ENCODE results near the gene ZNF821.

Gene ZNF821

DNA sequence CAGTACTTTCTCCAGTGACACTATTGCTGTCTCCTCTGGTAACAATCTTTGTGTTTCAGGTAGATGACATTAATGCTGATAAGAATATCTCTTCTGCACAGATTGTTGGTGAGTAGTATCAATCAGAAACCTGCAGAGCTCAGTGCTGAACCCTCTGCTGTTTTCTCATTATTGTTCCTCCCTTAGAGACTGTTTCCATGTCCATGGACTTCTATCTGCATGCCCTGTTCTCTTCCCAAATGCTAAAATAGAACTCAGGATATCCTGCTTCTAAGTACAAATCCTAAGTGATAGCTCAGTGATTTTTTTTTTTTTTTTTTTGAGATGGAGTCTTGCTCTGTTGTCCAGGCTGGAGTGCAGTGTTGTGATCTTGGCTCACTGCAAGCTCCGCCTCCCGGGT is 40.7 kb upstream of the ZNF821 start:
- peaks cover 61 to 100% (median 97%) of the 10 kb centered on the region in 11 experiments for H4K20me1 ChIP-seq
- peaks cover 0 to 47% (median 11%) of the 10 kb centered on the region in 10 experiments; a peak in 13 of 20 replicates for H3K4me1 ChIP-seq
- peaks cover 3 to 11% (median 5%) of the 10 kb centered on the region in 11 experiments for H3K9me3 ChIP-seq (replicated peaks in 1 of 11)
- H3K36me3 ChIP-seq = peaks cover 100% of the 10 kb centered on the region in 11 experiments
- no peak overlapping the region for H3K9ac ChIP-seq
- H3K27me3 ChIP-seq = no peaks in the 10 kb centered on the region
- no peak overlapping the region for H3K27ac ChIP-seq
- H3K4me2 ChIP-seq = no peak overlapping the region
- TF ChIP-seq Cebpa-rat (IDR thresholded peaks at IDR 0.05) = no peak
- H3K4me3 ChIP-seq = no peak overlapping the region

DNA sequence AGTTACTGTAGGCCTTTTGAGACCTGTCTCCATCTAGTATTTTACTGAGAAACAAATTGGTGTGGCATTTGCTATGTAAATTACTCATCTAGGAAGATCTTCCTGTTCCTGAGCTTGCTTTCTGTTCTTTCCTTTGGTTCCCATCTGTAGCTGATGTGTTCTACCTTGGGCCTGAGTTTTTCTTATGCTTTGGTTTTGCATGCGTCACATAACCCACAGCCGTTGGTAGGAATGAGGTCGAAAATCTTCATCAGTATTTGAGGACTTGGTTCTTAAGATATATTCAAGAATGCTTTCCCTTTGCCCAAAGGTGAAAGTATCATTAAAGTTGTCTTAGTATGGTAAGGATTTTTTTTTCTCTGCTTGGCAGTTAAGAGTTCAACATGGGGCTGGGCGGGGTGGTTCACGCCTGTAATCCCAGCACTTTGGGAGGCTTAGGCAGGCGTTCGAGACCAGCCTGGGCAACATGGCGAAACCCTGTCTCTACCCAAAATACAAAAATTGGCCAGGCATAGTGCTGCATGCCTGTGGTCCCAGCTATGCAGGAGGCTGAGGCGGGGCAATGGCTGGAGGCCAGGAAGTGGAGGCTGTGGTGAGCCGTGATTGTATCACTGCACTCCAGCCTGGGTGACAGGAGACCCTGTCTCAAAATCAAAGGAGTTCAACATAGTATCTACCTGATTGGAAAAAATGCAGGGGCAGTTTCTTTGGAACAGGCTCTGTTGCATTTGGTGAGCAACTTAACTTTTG is 40.1 kb upstream of the ZNF821 start:
- H4K20me1 ChIP-seq = peaks cover 60 to 100% (median 97%) of the 10 kb centered on the region in 11 experiments
- H3K9me3 ChIP-seq (replicated peaks in 1 of 11) = peaks cover 9 to 17% (median 10%) of the 10 kb centered on the region in 11 experiments
- H3K4me2 ChIP-seq = no peak overlapping the region
- peaks cover 100% of the 10 kb centered on the region in 11 experiments for H3K36me3 ChIP-seq
- H3K9ac ChIP-seq = no peak overlapping the region
- H3K27ac ChIP-seq = no peak overlapping the region; a peak in 1 of 22 replicates
- TF ChIP-seq Cebpa-rat (IDR thresholded peaks at IDR 0.05) = no peak
- H3K4me1 ChIP-seq = peaks cover 0 to 48% (median 12%) of the 10 kb centered on the region in 10 experiments; a peak in 13 of 20 replicates
- no peak overlapping the region for H3K4me3 ChIP-seq
- no peaks in the 10 kb centered on the region for H3K27me3 ChIP-seq

DNA sequence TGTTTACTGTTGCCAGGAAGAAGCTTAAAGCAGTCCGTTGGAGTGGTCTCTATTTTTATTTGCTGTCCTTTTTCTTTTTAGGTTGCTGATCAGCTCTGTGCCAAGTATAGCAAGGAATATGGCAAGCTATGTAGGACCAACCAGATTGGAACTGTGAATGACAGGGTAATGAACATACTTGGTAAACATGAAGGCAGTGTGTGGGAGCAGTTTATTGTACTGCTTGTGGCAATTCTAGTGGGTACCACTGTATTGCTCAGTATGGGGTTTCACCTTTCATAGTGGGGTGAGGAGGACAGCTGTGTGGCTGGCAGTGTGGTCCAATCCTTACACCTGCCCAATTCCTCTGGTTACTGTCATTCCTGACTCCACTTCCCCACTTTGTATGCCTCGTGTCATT is 36.7 kb upstream of the ZNF821 start:
- no peak for TF ChIP-seq Cebpa-rat (IDR thresholded peaks at IDR 0.05)
- peaks cover 59 to 100% (median 98%) of the 10 kb centered on the region in 11 experiments for H4K20me1 ChIP-seq

DNA sequence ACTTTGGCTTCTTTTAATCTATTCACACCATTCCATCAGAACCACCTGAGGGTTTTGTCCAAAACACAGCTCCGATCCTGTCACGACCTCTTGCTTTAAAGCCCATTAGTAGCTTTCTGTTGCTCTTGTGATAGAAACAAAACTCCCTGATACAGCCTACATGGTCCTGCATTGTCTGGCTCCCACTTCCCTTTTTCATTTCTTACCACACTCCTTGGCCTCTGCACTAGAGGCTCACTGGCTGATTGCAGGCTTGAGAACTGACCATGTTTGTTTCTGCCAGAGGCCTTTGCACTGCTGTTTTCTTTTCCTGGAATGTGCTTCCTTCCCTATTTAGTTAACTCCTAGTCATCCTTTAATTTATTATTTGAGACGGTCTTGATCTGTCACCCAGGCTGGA is 35.1 kb upstream of the ZNF821 start:
- Histone ChIP-seq H3K4me3 (peak overlapping the region in 4 of 10 experiments; percentile 7 to 42 (median 18); a peak in 5 of 20 replicates), H3K4me2 (peak overlapping the region in 6 of 11 experiments; percentile 14 to 76 (median 30); a peak in 7 of 22 replicates), H3K36me3 (peaks cover 88 to 100% (median 100%) of the 10 kb centered on the region in 11 experiments), H4K20me1 (peaks cover 63 to 100% (median 99%) of the 10 kb centered on the region in 11 experiments), H3K27ac (peak overlapping the region in 3 of 11 experiments; percentile 19 to 35 (median 34); a peak in 7 of 22 replicates), H3K9me3 (replicated peaks in 1 of 11) (peaks cover 17 to 49% (median 40%) of the 10 kb centered on the region in 11 experiments), H3K9ac (peak overlapping the region in 1 of 11 experiments; percentile 9; a peak in 1 of 22 replicates), H3K27me3 (no peaks in the 10 kb centered on the region), H3K4me1 (peaks cover 0 to 70% (median 6%) of the 10 kb centered on the region in 10 experiments; a peak in 10 of 20 replicates)
- TF ChIP-seq Cebpa-rat (IDR thresholded peaks at IDR 0.05) = no peak

More for the DNA sequence above, 36.7 kb upstream of the ZNF821 start:
- peaks cover 97 to 100% (median 100%) of the 10 kb centered on the region in 11 experiments for H3K36me3 ChIP-seq
- H3K4me2 ChIP-seq = no peak overlapping the region; a peak in 1 of 22 replicates
- no peak overlapping the region for H3K27ac ChIP-seq
- peaks cover 17 to 46% (median 40%) of the 10 kb centered on the region in 11 experiments for H3K9me3 ChIP-seq (replicated peaks in 1 of 11)
- no peaks in the 10 kb centered on the region for H3K27me3 ChIP-seq
- peaks cover 0 to 54% (median 6%) of the 10 kb centered on the region in 10 experiments; a peak in 10 of 20 replicates for H3K4me1 ChIP-seq
- H3K4me3 ChIP-seq = no peak overlapping the region
- no peak overlapping the region for H3K9ac ChIP-seq

DNA sequence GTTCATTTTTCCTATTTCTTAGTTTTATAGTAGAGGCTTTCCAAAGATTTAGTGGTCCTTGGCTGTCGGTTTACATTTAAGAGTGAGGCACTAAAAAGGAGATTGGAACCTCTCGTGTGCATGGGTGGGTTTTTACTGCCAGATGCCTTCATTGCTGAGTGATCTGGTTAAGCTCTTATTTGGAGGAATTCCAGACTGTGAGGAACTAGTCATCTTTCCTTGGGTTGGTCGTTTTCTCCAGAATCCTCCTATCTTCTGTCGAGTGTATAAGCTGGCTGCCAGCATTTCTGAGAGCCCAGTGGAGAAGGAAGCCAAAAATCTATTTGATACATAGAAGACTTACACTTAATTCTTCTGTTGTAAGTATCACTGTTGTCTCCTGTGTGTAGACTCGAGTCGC is 33.9 kb upstream of the ZNF821 start:
- Histone ChIP-seq H3K4me1 (peaks cover 0 to 72% (median 6%) of the 10 kb centered on the region in 10 experiments; a peak in 10 of 20 replicates), H3K36me3 (peaks cover 81 to 100% (median 100%) of the 10 kb centered on the region in 11 experiments), H3K9ac (no peak overlapping the region), H3K27ac (no peak overlapping the region; a peak in 1 of 22 replicates), H3K4me2 (peak overlapping the region in 3 of 11 experiments; percentile 24 to 76 (median 67); a peak in 2 of 22 replicates), H3K9me3 (replicated peaks in 1 of 11) (peaks cover 17 to 55% (median 40%) of the 10 kb centered on the region in 11 experiments), H3K4me3 (no peak overlapping the region), H3K27me3 (no peaks in the 10 kb centered on the region), H4K20me1 (peaks cover 66 to 100% (median 99%) of the 10 kb centered on the region in 11 experiments)
- no peak for TF ChIP-seq Cebpa-rat (IDR thresholded peaks at IDR 0.05)

DNA sequence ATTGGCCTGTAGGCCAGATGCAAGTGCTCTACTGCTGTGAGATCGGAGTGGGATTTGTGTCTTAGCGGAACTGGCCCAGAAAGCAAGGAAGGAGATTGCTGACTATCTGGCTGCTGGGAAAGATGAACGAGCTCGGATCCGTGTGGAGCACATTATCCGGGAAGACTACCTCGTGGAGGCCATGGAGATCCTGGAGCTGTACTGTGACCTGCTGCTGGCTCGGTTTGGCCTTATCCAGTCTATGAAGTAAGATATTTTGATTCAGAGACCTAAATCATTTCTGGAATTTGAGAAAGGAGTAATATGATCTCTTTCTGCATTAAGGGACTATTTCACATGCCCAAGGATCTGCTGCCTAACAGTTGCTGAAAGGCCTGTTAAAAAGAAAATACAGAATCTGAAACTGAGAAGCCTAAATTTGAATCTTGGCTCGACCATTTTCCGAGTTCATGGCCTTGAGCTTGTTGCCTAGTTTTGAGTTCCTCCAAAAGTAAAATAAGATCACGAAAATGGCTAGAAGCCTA is 32.5 kb upstream of the ZNF821 start:
- Histone ChIP-seq H3K4me3 (no peak overlapping the region), H3K4me1 (peaks cover 0 to 71% (median 6%) of the 10 kb centered on the region in 10 experiments; a peak in 10 of 20 replicates), H3K9me3 (replicated peaks in 1 of 11) (peaks cover 17 to 60% (median 45%) of the 10 kb centered on the region in 11 experiments), H3K27ac (no peak overlapping the region), H4K20me1 (peaks cover 77 to 100% (median 99%) of the 10 kb centered on the region in 11 experiments), H3K4me2 (no peak overlapping the region), H3K9ac (no peak overlapping the region), H3K36me3 (peaks cover 81 to 100% (median 100%) of the 10 kb centered on the region in 11 experiments), H3K27me3 (no peaks in the 10 kb centered on the region)
- TF ChIP-seq Cebpa-rat (IDR thresholded peaks at IDR 0.05) = no peak

DNA sequence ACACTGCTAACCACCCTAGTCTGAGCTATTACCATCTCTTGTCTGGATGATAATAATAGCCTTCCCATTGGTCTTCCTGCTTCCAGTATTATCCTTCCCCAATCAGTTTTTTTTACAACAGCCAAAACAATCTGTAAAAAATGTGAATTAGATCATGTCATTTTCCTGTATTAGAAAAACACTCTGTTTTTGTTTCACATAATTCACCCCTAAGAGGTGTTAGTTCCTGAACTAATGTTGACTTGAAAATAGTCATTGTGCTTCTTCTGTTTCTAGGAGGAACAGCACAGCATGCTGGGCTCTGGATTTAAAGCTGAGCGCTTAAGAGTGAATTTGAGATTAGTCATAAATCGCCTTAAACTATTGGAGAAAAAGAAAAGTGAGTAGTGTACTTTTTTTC is 31.4 kb upstream of the ZNF821 start:
- TF ChIP-seq Cebpa-rat (IDR thresholded peaks at IDR 0.05) = no peak
- Histone ChIP-seq H4K20me1 (peaks cover 82 to 100% (median 100%) of the 10 kb centered on the region in 11 experiments), H3K36me3 (peaks cover 71 to 100% (median 99%) of the 10 kb centered on the region in 11 experiments)

DNA sequence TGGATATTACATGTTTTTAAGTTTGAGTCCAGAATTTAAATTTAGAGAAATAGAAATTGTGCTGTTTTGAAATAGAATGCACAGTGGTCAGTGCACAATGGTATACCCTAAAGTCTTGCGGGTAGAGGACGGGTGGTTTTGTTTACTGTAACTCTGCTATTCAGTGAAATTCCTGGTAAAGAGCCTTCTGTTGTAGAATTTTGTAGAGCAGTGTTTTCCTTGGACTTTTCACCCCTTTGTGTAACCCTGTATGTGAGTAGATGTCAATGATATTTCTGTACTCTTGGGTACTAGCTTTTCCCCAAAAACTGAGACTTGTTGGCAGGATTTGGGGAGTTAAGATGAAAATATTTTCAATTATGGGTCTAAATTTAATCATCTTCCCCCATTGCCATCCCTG is 30.8 kb upstream of the ZNF821 start:
- Histone ChIP-seq H3K36me3 (peaks cover 71 to 100% (median 99%) of the 10 kb centered on the region in 11 experiments), H3K9ac (no peak overlapping the region), H3K4me2 (peak overlapping the region in 2 of 11 experiments; percentile 15 to 39; a peak in 3 of 22 replicates), H3K4me1 (peaks cover 0 to 61% (median 6%) of the 10 kb centered on the region in 10 experiments; a peak in 10 of 20 replicates), H3K4me3 (no peak overlapping the region), H3K27me3 (no peaks in the 10 kb centered on the region), H4K20me1 (peaks cover 87 to 100% (median 100%) of the 10 kb centered on the region in 11 experiments), H3K27ac (no peak overlapping the region), H3K9me3 (replicated peaks in 1 of 11) (peaks cover 8 to 72% (median 51%) of the 10 kb centered on the region in 11 experiments)
- no peak for TF ChIP-seq Cebpa-rat (IDR thresholded peaks at IDR 0.05)

More for the DNA sequence above, 31.4 kb upstream of the ZNF821 start:
- Histone ChIP-seq H3K9ac (no peak overlapping the region), H3K27ac (no peak overlapping the region), H3K4me1 (peaks cover 0 to 66% (median 6%) of the 10 kb centered on the region in 10 experiments; a peak in 10 of 20 replicates), H3K27me3 (no peaks in the 10 kb centered on the region), H3K9me3 (replicated peaks in 1 of 11) (peaks cover 14 to 70% (median 48%) of the 10 kb centered on the region in 11 experiments), H3K4me2 (peak overlapping the region in 2 of 11 experiments; percentile 15 to 39; a peak in 3 of 22 replicates), H3K4me3 (no peak overlapping the region)

Data from BLaER1 treated with 17β-estradiol and CSF1 and Interleukin-3, amounts not matched to agents 10 nM and 100 nM (cell line).